Ramos (cell line): Measurements from ENCODE around the gene NKAIN2.
"Not testable (repeated sequence)": the region's sequence is repeated elsewhere in the genome, so short reads cannot be mapped to it uniquely, and the experiment has no call there.

Experiments
- in situ Hi-C: fragments of 300-500 bp; cut with MboI; formaldehyde crosslinking; loops from one replicate; pipeline ENCODE4 v1.14.3; 2022; ENCODE audit warnings: low sequenced_read_pairs; ENCODE audit not compliant: unreplicated experiment

Gene NKAIN2

GRCh38 chr6:123945386-123945785 lies 141.7 kb downstream of the NKAIN2 start:
- in situ Hi-C loops = no loop called here

DNA sequence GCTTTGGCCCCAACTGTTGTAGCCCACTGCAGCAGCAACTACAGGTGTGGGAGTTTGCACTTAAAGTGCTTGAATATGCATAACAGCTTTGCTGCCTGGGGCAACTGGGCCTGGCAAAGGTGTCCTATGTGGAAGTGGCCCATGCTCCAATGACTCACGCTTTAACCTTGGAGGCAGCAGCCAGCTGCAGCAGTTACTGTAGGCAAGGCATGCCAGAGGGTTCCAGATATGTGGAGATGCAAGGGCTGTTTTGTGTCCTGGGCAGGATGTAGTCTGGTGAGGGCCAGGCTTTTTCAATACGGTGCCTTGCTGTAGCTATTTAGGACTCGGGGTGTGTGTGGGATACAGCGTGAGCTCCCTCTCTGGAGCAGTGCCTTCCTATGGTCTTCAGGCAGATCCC lies 150.3 kb downstream of the NKAIN2 start:
- in situ Hi-C loops = no loop called here

DNA sequence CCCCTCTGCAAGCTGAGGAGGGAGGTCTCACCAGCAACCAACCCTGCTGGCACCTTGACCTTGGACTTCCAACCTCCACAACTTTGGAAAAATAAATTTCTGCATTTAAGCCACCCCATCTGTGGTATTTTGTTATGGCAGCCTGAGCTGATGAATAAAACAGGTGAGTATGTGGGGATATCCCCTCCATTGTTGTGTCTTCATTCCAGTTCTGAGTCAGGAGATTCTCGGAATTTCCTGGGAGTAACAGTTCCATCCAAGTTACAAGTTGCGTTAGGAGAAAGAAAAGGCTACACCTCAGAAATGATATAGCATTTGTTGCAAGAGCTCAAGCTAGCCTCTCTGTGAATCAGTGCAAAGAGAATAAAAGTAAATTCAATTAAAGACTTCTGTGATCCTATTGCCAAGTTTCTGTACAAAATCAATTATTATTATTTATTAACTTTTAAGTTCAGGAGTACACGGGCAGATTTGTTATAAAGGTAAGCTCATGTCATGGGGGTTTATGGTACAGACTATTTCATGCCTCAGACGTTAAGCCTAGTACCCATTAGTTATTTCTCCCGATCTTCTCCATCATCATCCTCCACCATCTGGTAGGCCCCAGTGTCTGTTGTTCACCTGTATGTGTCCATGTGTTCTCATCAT lies 153.0 kb downstream of the NKAIN2 start:
- in situ Hi-C loops = no loop called here

DNA sequence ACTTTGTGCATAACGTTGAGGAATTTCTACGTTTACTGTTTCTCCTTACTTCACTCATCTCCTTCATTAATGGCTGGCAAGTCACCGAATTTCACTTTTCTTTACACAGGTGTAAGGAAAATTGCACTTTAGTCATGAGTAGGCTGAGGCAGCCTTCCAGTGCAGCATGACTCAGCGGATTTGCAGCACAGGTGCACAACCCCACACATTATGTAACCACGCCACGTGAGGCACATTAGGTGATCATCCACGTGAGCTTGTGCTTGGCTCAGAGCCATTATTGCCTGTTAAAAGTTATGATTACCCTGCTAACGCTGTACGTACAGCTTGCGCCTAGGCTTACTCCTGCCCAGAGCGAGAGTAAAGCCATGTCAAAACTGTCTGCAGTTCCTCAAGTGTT lies 158.8 kb downstream of the NKAIN2 start:
- in situ Hi-C loops = no loop called here

DNA sequence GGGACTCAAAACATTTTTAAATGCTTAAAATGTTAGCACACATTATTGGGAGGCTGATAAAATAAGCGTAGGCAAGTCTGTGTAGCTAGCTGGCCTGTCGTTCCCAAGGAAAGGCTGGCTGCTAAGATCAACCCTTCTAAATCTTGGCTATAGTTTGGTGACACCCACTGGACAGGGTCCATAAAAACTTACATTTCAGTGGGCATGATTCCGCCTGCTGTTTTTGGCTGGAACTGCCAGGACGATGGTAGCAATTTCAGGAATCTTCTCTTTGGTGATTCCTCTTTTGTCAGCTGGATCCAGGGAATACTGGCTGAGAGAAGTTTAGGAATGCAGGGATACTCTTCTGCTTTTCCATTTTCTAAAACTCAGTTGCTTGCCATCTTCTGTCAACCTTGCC lies 162.2 kb downstream of the NKAIN2 start:
- in situ Hi-C loops = no loop called here

- in situ Hi-C loops = no loop called here
Observed at GRCh38 chr6:123966618-123967017, 163.0 kb downstream of the NKAIN2 start.

GRCh38 chr6:123967905-123968304 lies 164.2 kb downstream of the NKAIN2 start:
- in situ Hi-C loops = no loop called here

DNA sequence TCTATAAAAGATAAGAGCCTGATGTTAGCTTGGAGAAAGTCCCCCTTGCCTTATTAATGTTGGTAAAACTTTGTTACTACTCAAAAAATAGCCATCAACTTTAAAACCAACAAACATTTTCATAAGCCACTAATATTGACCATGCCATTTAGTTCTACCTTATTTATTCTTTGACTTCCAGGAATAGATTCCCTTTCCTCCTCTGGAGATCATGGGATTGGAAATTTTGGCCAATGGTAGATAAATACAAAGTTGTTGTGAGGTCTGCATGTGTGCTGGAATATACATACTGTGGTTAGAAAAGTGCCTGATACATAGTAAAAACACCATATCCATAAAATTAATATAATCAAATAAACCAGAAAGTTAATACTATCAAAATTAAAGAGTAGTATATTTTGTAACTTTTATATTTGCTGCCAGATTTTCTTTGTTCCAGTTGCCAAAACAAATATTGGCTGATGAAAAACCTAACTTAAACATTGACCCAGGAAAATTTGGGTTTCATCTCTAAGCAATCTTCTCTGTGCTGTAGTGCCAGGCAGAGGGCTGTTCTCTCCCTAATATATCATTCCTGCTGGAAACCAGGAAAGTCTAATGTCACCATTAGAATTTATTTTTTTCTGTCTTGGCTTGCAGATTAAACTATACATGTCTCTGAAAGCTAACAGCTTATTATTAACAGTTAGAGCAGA lies 169.1 kb downstream of the NKAIN2 start:
- in situ Hi-C loops = no loop called here

GRCh38 chr6:123980311-123980710 lies 176.6 kb downstream of the NKAIN2 start:
- in situ Hi-C loops = no loop called here

- in situ Hi-C loops = no loop called here
Observed at GRCh38 chr6:123986938-123987337, 183.3 kb downstream of the NKAIN2 start.

DNA sequence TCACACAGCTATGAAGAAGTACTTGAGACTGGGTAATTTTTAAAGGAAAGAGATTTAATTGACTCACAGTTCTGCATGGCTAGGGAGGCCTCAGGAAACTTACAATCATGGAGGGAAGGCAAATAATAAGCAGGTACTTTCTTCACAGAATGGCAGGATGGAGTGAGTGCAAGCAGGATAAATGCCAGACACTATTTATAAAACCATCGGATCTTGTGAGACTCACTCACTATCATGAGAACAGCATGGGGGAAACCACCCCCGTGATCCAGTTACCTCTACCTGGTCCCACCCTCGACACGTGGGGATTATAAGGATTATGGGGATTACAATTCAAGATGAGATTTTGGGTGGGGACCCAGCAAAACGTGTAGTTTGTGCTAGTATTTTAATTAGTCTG lies 186.3 kb downstream of the NKAIN2 start:
- in situ Hi-C loops = not testable (repeated sequence)

- in situ Hi-C loops = no loop called here
Observed at GRCh38 chr6:123990376-123990775, 186.7 kb downstream of the NKAIN2 start.

DNA sequence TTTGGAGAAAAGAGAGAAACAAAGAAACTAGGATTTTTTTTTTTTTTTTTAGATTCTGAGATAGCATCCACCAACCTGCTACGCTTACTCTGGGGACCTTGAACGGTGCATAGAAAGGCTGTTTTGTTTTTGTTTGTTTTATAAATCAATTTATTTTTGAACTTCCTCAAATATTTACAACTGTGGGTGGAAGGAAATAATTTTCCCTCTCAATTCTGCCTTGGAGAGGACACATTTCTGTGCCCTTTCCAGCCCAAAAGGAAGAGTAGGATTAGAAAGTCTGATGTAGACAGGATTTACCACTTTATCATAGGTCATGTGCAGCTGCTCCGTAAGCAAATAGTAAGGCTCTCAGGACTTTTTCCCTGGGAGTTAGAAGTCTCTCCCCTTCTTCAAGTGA lies 190.5 kb downstream of the NKAIN2 start:
- in situ Hi-C loops = no loop called here

- in situ Hi-C loops = no loop called here
Observed at GRCh38 chr6:123994891-123995635, 191.4 kb downstream of the NKAIN2 start.

DNA sequence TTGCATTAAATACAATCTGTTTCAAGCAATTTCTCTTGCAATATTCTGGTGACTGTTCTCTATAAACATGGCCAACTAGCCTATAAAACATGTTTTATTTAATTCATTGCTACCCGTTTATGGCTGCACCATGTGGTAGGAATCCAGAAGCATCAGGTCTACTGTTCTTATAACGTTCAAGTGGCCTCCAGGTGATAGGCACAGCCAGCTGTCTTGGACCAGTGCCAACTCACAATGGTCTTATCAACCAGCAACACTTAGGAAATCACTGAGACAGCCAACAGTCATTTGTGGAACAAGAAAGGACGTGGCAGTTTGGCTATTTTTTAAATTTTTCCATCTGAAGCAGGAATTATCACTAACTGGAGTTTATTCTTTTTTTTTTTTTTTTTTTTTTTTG lies 193.6 kb downstream of the NKAIN2 start:
- in situ Hi-C loops = no loop called here

DNA sequence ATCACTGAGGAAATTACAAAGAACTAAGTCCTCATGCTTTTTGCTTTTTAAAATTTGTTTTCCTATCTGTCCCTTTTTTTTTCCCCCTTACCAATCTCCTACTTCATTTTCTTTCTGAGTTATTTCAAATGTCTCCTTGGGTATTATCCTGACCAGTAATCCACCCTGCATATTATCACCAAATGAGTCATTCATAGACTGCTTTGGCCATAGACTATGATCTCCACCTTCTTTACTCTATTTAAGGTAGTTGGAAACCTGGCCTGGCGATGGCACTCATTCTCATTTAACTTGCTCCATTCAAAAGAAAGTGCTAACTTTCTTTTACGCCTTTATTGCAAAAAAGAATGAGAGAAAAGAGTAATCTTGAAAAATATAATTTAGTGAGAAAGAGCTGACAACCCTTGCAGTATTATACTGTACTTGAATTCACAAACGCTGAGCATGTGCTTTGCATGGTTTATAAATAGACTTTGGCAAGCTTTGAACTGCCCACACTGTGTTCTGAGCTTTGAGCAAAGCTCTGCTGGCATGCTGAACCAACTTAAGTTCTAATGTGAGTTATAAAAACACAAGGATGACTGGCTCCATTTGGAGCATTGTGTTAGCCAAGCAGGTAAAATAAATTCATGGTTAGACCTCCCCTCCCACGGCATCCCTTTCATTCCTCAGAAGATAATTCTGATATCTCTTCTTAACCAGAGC lies 198.9 kb downstream of the NKAIN2 start:
- in situ Hi-C loops = no loop called here

- in situ Hi-C loops = no loop called here
Observed at GRCh38 chr6:124007266-124007665, 203.6 kb downstream of the NKAIN2 start.

- in situ Hi-C loops = no loop called here
Observed at GRCh38 chr6:124008000-124008987, 204.6 kb downstream of the NKAIN2 start.

- in situ Hi-C loops = no loop called here
Observed at GRCh38 chr6:124008988-124009765, 205.5 kb downstream of the NKAIN2 start.
